Dendritic cell treated with granulocyte-macrophage colony-stimulating factor and Interleukin-4, amounts not matched to agents 40 ng/mL and 50 ng/mL, for 4 days (primary cell): ENCODE measurements around the gene MXRA7.
"Not testable (repeated sequence)": the region's sequence is repeated elsewhere in the genome, so short reads cannot be mapped to it uniquely, and the experiment has no call there.

ENCODE experiments used
- H3K27ac Mint-ChIP-seq: one replicate; pipeline ENCODE4 v1.8.0; 2022; ENCODE audit warnings: mild to moderate bottlenecking, mixed read lengths
- H3K27me3 Mint-ChIP-seq: one replicate; pipeline ENCODE4 v1.8.0; 2022; ENCODE audit warnings: mild to moderate bottlenecking, mixed read lengths
- H3K36me3 Mint-ChIP-seq: one replicate; pipeline ENCODE4 v1.8.0; 2022; ENCODE audit warnings: low read depth, mixed read lengths
- H3K4me1 Mint-ChIP-seq: one replicate; pipeline ENCODE4 v1.8.0; 2022; ENCODE audit warnings: low read depth, mixed read lengths
- H3K4me3 Mint-ChIP-seq: one replicate; pipeline ENCODE4 v1.8.0; 2022; ENCODE audit warnings: mild to moderate bottlenecking, moderate library complexity, mixed read lengths
- H3K9me3 Mint-ChIP-seq: one replicate; pipeline ENCODE4 v1.8.0; 2022; ENCODE audit warnings: mixed read lengths
- intact Hi-C: fragments of 100-400 bp; cut with micrococcal nuclease; formaldehyde crosslinking; loops from one replicate; pipeline ENCODE4 v1.15.0; 2022

MXRA7 gene

DNA sequence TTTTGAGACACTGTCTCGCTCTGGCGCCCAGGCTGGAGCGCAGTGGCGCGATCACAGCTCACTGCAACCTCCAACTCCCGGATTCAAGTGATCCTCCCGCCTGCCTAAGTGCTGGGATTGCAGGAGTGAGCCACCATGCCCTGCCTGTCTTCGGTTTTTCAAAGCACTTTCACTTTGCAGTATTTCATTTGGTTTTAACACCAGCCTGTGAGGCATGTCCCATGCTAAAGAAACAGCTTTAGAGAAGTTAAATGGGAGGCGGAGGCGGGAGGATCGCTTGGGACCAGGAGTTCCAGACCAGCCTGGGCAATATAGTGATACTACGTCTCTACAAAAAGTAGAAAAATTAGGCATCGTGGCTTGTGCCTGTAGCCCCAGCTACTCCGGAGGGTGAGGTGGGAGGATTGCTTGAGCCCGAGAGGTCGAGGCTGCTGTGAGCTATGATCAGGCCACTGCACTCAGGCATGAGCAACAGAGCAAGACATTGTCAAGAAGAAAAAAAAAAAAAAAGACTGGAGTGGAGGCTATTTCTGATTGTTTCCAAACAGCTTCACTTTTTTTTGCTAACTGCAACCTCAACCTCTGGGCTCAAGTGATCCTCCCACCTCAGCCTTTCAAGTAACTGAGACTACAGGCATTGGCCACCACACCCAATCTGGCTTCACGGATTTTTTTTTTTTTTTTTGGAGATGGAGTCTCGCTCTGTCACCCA, 17.1 kb upstream of the MXRA7 start:
- Mint-ChIP-seq H3K4me1 (peaks cover 21% of the 10 kb centered on the region), H3K36me3 (peaks cover 93% of the 10 kb centered on the region), H3K9me3 (no peaks in the 10 kb centered on the region)

DNA sequence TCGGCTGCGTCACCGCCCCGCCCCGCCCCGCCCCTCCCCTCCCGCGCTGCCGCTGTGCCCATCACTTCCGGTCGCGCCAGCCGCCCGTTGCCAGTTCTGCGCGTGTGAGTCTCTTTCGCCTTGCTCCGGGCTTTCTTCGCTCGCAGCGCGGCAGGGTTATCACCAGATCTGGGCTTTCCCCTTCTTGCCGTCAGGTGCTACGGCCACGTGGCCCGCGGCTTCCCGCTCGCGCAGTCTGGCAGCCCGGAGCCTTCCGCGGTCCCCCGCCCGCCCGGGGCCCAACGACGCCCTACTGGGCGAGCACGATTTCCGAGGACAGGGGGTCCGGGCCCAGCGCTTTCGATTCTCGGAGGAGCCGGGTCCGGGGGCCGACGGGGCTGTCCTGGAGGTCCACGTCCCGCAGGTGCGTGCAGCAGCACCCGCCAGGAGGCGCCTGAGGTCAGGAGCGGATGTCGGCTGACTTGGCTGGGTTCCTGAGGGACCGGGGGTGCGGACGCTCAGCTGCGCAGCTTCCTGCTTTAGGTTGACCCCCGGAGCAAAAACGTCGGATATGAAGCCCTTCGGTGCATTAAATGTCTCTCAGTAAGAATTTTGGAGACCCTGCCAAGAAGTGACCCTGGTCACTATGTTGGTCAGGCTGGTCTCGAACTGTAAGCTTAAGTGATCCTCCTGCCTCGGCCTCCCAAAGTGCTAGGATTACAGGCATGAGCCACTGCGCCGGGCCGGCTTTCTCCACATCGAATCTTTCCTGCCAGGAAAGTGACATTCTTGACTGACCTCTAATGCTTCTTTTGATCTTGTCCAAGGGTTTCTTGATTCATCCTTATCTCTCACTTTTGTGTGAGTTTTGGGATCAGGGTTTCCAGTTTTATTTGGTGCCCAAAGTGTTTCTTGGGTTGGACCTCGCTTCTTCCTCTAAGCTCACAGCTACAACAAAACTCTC, 16.3 kb upstream of the MXRA7 start, which contains the start of gene METTL23:
Gene METTL23 (plus strand): TSS at position 64 of the 943 bp plus-strand sequence. CDS start 2,872 bp downstream, outside the sequence.
- H3K36me3 Mint-ChIP-seq = peaks cover 93% of the 10 kb centered on the region
- intact Hi-C loops = loop anchor here (1.0 kb wide), 1 partner anchor 8 kb away; no protein-coding TSS in a partner anchor
- no peaks in the 10 kb centered on the region for H3K27me3 Mint-ChIP-seq
- peak within 1 kb of the TSS; percentile 83 for H3K4me3 Mint-ChIP-seq
- H3K27ac Mint-ChIP-seq = peak within 1 kb of the TSS; percentile 89
- no peaks in the 10 kb centered on the region for H3K9me3 Mint-ChIP-seq
- H3K4me1 Mint-ChIP-seq = peaks cover 25% of the 10 kb centered on the region

More for the DNA sequence above, 17.1 kb upstream of the MXRA7 start:
- Mint-ChIP-seq H3K27me3 (no peaks in the 10 kb centered on the region), H3K27ac (peak overlapping the region; percentile 89), H3K4me3 (peak overlapping the region; percentile 83)
- intact Hi-C loops = loop anchor here (1.0 kb wide), 1 partner anchor 7 kb away; no protein-coding TSS in a partner anchor

DNA sequence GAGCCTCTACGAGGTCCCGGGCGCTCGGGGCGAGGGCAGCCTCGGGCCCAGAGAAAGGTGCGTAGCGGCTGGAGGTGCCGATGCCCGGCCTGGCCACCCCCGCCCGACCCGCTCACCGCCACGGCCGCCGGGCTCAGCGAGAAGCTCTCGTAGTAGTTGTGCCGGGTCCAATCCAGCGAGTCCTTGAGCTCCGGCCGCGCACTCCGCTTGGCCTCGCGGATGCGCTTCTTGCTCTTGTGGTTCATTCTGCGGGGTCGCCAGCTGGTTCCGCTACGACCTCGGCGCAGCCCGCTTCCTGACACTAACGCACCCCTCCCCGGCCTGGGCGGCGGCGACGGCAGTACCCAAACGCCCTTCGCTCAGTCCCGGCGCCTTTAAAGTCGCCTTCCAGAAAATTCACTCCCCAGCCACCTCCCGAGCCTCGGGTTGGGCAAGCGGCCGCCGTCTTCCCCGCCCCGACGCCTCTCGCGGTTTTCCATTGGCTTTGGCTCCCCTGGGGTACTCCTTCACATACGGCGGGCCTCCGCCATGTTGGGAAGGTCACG, 15.5 kb upstream of the MXRA7 start, which contains the start of gene JMJD6:
Gene JMJD6 (minus strand): TSS at position 376 of the 545 bp plus-strand sequence. CDS start 131 bp downstream, at position 245.
- Mint-ChIP-seq H3K9me3 (no peaks in the 10 kb centered on the region), H3K36me3 (peaks cover 93% of the 10 kb centered on the region), H3K4me3 (peak within 1 kb of the TSS; percentile 83), H3K4me1 (peaks cover 32% of the 10 kb centered on the region), H3K27me3 (no peaks in the 10 kb centered on the region), H3K27ac (peak within 1 kb of the TSS; percentile 89)
- intact Hi-C loops = no loop called here

DNA sequence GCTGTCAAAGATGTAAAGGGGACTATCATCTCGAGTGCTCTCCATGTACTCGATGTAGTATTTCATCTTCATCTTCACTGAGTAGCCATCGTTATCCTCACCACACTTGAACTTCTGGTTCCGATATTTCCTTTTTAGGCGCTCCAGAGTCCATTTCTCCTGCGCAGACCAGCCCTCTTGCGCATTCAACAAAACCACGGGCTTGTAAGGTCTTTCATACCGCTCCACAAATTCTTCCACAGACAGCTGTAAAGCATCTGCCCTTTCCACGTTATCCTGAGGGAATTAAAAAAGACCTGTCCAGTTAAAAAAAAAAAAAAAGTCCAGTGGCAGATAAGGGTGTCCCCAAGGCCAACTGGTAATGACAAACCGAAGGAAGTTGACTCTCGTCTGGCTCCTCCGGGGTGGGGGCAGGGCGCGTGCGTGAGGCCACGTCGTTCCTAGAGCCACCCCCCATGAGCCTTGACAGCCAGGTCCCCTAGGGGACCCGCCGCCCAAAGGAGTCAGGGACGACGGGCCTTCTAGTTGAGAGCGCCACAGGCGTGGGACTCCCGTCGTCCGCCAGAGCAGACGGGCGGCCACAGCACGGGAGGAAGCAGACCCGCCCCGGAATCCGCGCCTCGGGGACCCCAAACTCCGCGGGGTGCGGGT, 14.9 kb upstream of the MXRA7 start:
- Mint-ChIP-seq H3K4me1 (peaks cover 38% of the 10 kb centered on the region), H3K36me3 (peaks cover 93% of the 10 kb centered on the region), H3K27me3 (no peaks in the 10 kb centered on the region), H3K27ac (peak overlapping the region; percentile 89), H3K9me3 (no peaks in the 10 kb centered on the region), H3K4me3 (peak overlapping the region; percentile 83)
- intact Hi-C loops = no loop called here

- no peak overlapping the region for H3K27ac Mint-ChIP-seq
- peaks cover 93% of the 10 kb centered on the region for H3K36me3 Mint-ChIP-seq
- no peaks in the 10 kb centered on the region for H3K9me3 Mint-ChIP-seq
- no peaks in the 10 kb centered on the region for H3K27me3 Mint-ChIP-seq
- H3K4me3 Mint-ChIP-seq = no peak overlapping the region
- H3K4me1 Mint-ChIP-seq = peaks cover 44% of the 10 kb centered on the region
- intact Hi-C loops = no loop called here
Observed at GRCh38 chr17:76723812-76724211, 13.0 kb upstream of the MXRA7 start.

DNA sequence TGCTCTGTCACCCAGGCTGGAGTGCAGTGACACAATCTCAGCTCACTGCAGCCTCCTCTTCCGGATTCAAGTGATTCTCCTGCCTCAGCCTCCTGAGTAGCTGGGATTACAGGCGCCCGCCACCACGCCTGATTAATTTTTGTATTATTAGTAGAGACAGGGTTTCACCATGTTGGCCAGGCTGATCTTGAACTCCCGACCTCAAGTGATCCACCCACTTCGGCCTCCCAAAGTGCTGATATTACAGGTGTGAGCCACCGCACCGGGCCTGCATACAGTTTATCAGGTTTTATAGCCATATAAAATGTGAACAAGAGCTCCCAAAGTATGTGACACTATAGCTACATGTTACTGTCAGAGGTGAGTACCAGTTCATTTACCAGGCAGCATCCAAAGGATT, 12.2 kb upstream of the MXRA7 start:
- intact Hi-C loops, H3K27ac Mint-ChIP-seq, H3K4me3 Mint-ChIP-seq, H3K27me3 Mint-ChIP-seq, H3K9me3 Mint-ChIP-seq: not testable (repeated sequence)
- peaks cover 47% of the 10 kb centered on the region for H3K4me1 Mint-ChIP-seq
- H3K36me3 Mint-ChIP-seq = peaks cover 95% of the 10 kb centered on the region

DNA sequence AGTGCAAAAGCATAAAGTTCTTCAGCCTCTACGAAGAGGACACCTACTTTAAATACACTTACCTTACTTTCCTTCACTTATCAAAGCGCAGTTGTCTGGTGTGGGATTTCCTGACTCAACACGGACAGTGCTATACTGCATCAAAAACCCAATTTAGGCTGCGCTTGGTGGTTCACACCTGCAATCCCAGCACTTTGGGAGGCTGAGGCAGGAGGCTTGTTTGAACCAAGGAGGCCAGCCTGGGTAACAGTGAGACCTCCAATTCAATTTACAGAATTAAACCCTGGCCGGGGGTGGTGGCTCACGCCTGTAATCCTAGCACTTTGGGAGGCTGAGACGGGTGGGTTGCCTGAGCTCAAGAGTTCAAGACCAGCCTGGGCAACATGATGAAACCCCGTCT, 11.5 kb upstream of the MXRA7 start:
- peaks cover 42% of the 10 kb centered on the region for H3K4me1 Mint-ChIP-seq
- no peak overlapping the region for H3K27ac Mint-ChIP-seq
- intact Hi-C loops = no loop called here
- no peaks in the 10 kb centered on the region for H3K27me3 Mint-ChIP-seq
- no peak overlapping the region for H3K4me3 Mint-ChIP-seq
- H3K9me3 Mint-ChIP-seq = no peaks in the 10 kb centered on the region
- H3K36me3 Mint-ChIP-seq = peaks cover 95% of the 10 kb centered on the region

GRCh38 chr17:76721463-76721862, 10.7 kb upstream of the MXRA7 start:
- intact Hi-C loops = no loop called here
- H3K27ac Mint-ChIP-seq = no peak overlapping the region
- no peak overlapping the region for H3K4me3 Mint-ChIP-seq
- peaks cover 49% of the 10 kb centered on the region for H3K4me1 Mint-ChIP-seq
- no peaks in the 10 kb centered on the region for H3K27me3 Mint-ChIP-seq
- H3K9me3 Mint-ChIP-seq = no peaks in the 10 kb centered on the region
- H3K36me3 Mint-ChIP-seq = peaks cover 100% of the 10 kb centered on the region

DNA sequence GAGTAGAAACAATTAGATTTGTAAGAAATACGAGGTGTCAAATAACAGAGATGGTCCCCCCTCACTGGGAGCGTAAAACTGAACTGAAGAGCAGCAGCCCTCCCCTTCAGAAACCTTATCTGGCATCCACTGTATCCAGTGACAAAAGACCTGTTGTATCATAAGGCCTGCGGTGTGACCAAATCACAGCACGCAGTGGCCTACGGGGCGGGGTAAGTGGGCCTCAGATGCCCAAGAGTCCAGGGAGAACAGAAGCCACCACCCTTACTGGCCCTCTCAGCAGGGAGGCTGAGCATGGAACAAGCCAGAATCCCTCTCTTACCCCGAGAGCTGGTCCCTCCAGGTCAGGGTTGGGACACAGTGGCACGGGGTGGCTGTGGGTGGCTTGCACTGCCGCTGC, 10.2 kb upstream of the MXRA7 start:
- no peaks in the 10 kb centered on the region for H3K27me3 Mint-ChIP-seq
- H3K4me3 Mint-ChIP-seq = no peak overlapping the region
- intact Hi-C loops = no loop called here
- no peaks in the 10 kb centered on the region for H3K9me3 Mint-ChIP-seq
- peaks cover 100% of the 10 kb centered on the region for H3K36me3 Mint-ChIP-seq
- H3K4me1 Mint-ChIP-seq = peaks cover 54% of the 10 kb centered on the region
- no peak overlapping the region for H3K27ac Mint-ChIP-seq

DNA sequence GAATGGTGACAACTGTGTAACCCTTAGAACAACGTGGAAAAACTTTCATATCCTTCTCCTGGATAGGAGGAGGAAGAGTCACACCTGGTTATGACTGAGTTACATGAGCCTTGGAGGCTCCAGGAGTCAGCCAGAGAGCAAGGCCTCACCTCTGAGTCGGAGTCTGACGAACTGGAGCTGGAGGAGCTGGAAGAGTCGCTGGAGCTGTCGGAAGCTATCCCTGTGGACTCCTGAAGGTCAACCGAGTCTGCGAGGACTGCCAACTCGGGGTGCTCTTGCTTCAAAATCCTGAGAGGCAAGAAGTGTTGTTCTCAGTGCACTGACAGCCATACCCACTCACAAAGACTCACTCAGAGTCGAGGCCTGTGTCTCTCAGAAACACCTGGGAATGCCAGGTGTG, 9.4 kb upstream of the MXRA7 start:
- Mint-ChIP-seq H3K4me3 (no peak overlapping the region), H3K36me3 (peaks cover 100% of the 10 kb centered on the region), H3K27ac (no peak overlapping the region), H3K4me1 (peaks cover 56% of the 10 kb centered on the region), H3K9me3 (no peaks in the 10 kb centered on the region), H3K27me3 (no peaks in the 10 kb centered on the region)
- intact Hi-C loops = no loop called here

DNA sequence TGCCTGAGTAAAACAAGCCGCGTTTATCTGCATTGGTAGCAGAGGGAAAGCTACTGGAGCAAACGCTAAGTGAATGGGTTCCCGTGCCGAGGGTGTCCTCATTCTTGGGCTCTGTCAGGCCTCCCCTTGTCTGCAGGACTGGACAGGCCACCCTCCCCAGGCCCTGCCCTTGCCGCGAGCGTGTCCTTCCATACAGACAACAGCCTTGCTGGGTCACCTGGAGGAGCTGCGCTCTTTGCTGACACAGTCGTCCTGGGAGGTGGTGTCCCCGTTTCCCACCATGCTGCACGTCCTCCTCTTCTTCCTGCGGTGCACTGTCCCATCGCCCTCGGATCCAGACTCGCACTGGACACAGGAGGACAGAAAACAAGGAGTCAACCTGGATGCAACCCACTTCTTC, 7.8 kb upstream of the MXRA7 start:
- Mint-ChIP-seq H3K36me3 (peaks cover 100% of the 10 kb centered on the region), H3K4me1 (peaks cover 61% of the 10 kb centered on the region), H3K27ac (no peak overlapping the region), H3K27me3 (no peaks in the 10 kb centered on the region), H3K9me3 (no peaks in the 10 kb centered on the region), H3K4me3 (no peak overlapping the region)
- intact Hi-C loops = loop anchor here (10.0 kb wide), 1 partner anchor 194 kb away; no protein-coding TSS in a partner anchor

DNA sequence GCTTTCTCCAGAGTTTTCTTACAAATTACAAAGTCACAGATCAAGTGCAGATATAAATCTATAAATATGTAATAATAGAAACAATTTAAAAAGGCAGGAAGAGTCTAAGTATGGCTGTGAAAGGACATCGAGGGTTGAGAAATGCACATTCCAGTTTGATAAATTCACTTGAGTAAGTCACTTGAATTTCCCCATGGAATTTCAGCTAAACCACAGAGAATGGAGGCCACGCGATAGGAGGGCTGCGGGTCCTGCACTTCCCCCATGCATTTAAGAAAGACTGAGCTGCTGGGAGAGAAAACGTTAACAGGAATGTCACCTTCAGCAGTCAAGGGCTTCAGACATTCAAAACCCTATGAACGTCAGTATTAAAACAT, 6.1 kb upstream of the MXRA7 start:
- H3K4me3 Mint-ChIP-seq = no peak overlapping the region
- peaks cover 95% of the 10 kb centered on the region for H3K36me3 Mint-ChIP-seq
- H3K27me3 Mint-ChIP-seq = peaks cover 2% of the 10 kb centered on the region
- H3K27ac Mint-ChIP-seq = peak overlapping the region; percentile 76
- intact Hi-C loops = loop anchor here (10.0 kb wide), 1 partner anchor 192 kb away; no protein-coding TSS in a partner anchor
- H3K4me1 Mint-ChIP-seq = peaks cover 60% of the 10 kb centered on the region
- no peaks in the 10 kb centered on the region for H3K9me3 Mint-ChIP-seq

- intact Hi-C loops = loop anchor here (10.0 kb wide), 1 partner anchor 191 kb away; no protein-coding TSS in a partner anchor
- Mint-ChIP-seq H3K9me3 (no peaks in the 10 kb centered on the region), H3K27ac (peak overlapping the region; percentile 76), H3K36me3 (peaks cover 90% of the 10 kb centered on the region), H3K27me3 (peaks cover 2% of the 10 kb centered on the region), H3K4me1 (peaks cover 58% of the 10 kb centered on the region), H3K4me3 (no peak overlapping the region)
Observed at GRCh38 chr17:76716146-76716838, 5.5 kb upstream of the MXRA7 start.
